Measurements from ENCODE around the gene NAALAD2. TPM values are rescaled to one million over a fixed set of nuclear protein-coding genes. Genes with fewer than 3 reads are reported as not detected.

The NAALAD2 gene
- total and polyA plus RNA-seq, 2 of the 8 experiments (the other 6 are each of a cell fraction or from before 2014, with no cell fraction given) = 2.6 to 3.9 TPM

DNA sequence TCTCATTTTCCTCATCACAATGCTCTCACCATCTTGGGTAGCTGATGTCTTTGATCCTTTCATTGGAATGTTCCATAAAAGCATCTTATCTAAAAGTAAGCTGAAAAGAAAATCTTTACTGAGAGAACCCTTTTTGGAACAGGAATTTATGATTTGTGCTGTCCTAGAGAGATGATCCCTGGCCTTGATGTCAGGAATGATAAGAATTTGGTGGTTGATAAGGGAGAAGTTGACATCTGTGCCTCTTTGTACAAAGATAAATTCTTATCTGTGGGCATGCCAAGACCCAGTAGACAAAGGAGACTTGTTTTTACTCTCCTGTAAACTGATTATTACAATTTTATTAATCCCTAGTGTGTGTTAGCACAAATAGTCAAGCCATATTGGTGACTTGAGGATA lies 36.9 kb downstream of the NAALAD2 start:
- Histone ChIP-seq H2AK5ac (ENCODE audit: low read depth, low read length) (no peak overlapping the region), H3K27me3 (replicated peaks in 1 of 4; ENCODE audit: control insufficient read depth in 3 of 4, extremely low read depth in 1 of 4, insufficient read depth in 3 of 4, low read length in 3 of 4) (no peaks in the 10 kb centered on the region; a peak in 1 of 7 replicates), H3K56ac (replicated peaks; ENCODE audit: insufficient read length, low read depth, low read length) (no peak overlapping the region), H2BK15ac (ENCODE audit: low read length) (no peak overlapping the region), H2BK5ac (ENCODE audit: low read depth, low read length) (no peak overlapping the region), H4K8ac (ENCODE audit: extremely low read depth, insufficient read depth, low read length) (no peak overlapping the region), H2BK20ac (ENCODE audit: low read length) (no peak overlapping the region), H3K23me2 (ENCODE audit: low read depth, low read length) (no peaks in the 10 kb centered on the region), H3K23ac (ENCODE audit: insufficient read length) (no peak overlapping the region), H3K27ac (ENCODE audit: low read depth, low read length) (no peak overlapping the region), H3K36me3 (ENCODE audit: control insufficient read depth in 2 of 4, insufficient read depth in 4 of 4, low read length in 3 of 4) (peaks cover 0 to 5% (median under 1%) of the 10 kb centered on the region in 4 experiments; a peak in 3 of 8 replicates), H3K4me3 (ENCODE audit: extremely low read depth in 1 of 4, insufficient read depth in 2 of 4, low read depth in 3 of 4, low read length in 4 of 4) (no peak overlapping the region), H3K79me1 (ENCODE audit: low read depth, low read length) (no peaks in the 10 kb centered on the region), H3K18ac (ENCODE audit: extremely low read depth, low read length) (no peak overlapping the region), H3K4me2 (ENCODE audit: insufficient read depth in 1 of 2, low read depth in 2 of 2, low read length in 2 of 2) (no peak overlapping the region), H4K5ac (ENCODE audit: insufficient read length, low read depth, low read length) (no peak overlapping the region), H3K9ac (replicated peaks in 1 of 4; ENCODE audit: extremely low read depth in 1 of 4, low read depth in 3 of 4, low read length in 3 of 4) (no peak overlapping the region), H4K20me1 (replicated peaks in 1 of 2; ENCODE audit: control insufficient read depth in 1 of 2, insufficient read depth in 2 of 2, low read length in 2 of 2) (no peaks in the 10 kb centered on the region), H3K9me3 (ENCODE audit: insufficient read depth in 2 of 2, low read depth in 1 of 2, low read length in 1 of 2) (peaks cover 0 to 5% of the 10 kb centered on the region in 2 experiments; a peak in 1 of 4 replicates), H3K4me1 (replicated peaks in 1 of 4; ENCODE audit: control insufficient read depth in 3 of 4, insufficient read depth in 4 of 4, low read length in 3 of 4) (no peaks in the 10 kb centered on the region), H2BK120ac (replicated peaks; ENCODE audit: low read depth, low read length) (no peak overlapping the region), H4K91ac (replicated peaks; ENCODE audit: insufficient read length, low read length) (no peak overlapping the region), H3K14ac (ENCODE audit: insufficient read length) (no peak overlapping the region), H2BK12ac (ENCODE audit: low read depth, low read length) (no peak overlapping the region), H3K79me2 (ENCODE audit: control insufficient read depth in 1 of 2, insufficient read depth in 2 of 2, low read length in 2 of 2) (no peaks in the 10 kb centered on the region), H3K4ac (replicated peaks; ENCODE audit: insufficient read length, low read depth, low read length) (no peak overlapping the region), H2AFZ (ENCODE audit: low read length) (no peak overlapping the region)
- FAIRE-seq (no peak), DNase-seq (ENCODE audit: low read depth in 1 of 2, low spot score in 2 of 2) (no peak)
- POLR2A ChIA-PET (ENCODE audit: partially characterized antibody) = no interaction called here
- CTCF ChIA-PET (ENCODE audit: partially characterized antibody) = no interaction called here
- no peak for TF ChIP-seq CHD2 (IDR thresholded peaks at IDR 0.05; ENCODE audit: low read length)
- no peak for TF ChIP-seq KDM1A (IDR thresholded peaks at IDR 0.05; ENCODE audit: borderline replicate concordance, low read length)
- TF ChIP-seq EZH2 (IDR thresholded peaks at IDR 0.05; ENCODE audit: low read depth, low read length, severe bottlenecking) = no peak
- TF ChIP-seq, protein P1, sequence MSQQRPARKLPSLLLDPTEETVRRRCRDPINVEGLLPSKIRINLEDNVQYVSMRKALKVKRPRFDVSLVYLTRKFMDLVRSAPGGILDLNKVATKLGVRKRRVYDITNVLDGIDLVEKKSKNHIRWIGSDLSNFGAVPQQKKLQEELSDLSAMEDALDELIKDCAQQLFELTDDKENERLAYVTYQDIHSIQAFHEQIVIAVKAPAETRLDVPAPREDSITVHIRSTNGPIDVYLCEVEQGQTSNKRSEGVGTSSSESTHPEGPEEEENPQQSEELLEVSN (IDR thresholded peaks at IDR 0.05) = no peak
- TF ChIP-seq TAF1 (IDR thresholded peaks at IDR 0.05; ENCODE audit: low read depth, low read length) = no peak
- TF ChIP-seq, protein P2, sequence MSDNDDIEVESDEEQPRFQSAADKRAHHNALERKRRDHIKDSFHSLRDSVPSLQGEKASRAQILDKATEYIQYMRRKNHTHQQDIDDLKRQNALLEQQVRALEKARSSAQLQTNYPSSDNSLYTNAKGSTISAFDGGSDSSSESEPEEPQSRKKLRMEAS (IDR thresholded peaks at IDR 0.05) = no peak
- no peak for TF ChIP-seq TAF7 (optimal IDR thresholded peaks at IDR 0.05; ENCODE audit: borderline replicate concordance, low read depth, low read length)
- TF ChIP-seq SIX5 (IDR thresholded peaks at IDR 0.05; ENCODE audit: low read depth, low read length) = no peak
- TF ChIP-seq RNF2 (IDR thresholded peaks at IDR 0.05; ENCODE audit: borderline replicate concordance, low read depth, low read length, missing control alignments, poor library complexity, severe bottlenecking) = no peak
- TF ChIP-seq, protein P3, sequence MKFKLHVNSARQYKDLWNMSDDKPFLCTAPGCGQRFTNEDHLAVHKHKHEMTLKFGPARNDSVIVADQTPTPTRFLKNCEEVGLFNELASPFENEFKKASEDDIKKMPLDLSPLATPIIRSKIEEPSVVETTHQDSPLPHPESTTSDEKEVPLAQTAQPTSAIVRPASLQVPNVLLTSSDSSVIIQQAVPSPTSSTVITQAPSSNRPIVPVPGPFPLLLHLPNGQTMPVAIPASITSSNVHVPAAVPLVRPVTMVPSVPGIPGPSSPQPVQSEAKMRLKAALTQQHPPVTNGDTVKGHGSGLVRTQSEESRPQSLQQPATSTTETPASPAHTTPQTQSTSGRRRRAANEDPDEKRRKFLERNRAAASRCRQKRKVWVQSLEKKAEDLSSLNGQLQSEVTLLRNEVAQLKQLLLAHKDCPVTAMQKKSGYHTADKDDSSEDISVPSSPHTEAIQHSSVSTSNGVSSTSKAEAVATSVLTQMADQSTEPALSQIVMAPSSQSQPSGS (IDR thresholded peaks at IDR 0.05; ENCODE audit: low read length) = no peak
- no peak for TF ChIP-seq CEBPB (IDR thresholded peaks at IDR 0.05; ENCODE audit: low read depth, low read length)
- TF ChIP-seq TBP (IDR thresholded peaks at IDR 0.05; ENCODE audit: low read depth, low read length) = no peak
